NCI-H1092 treated with DMSO at 0.1 percent for 48 hours (cell line): ENCODE results near the gene ARHGAP28.
"Not testable (repeated sequence)": the region's sequence is repeated elsewhere in the genome, so short reads cannot be mapped to it uniquely, and the experiment has no call there.

Experiments
- DNase-seq: peaks from one replicate; lab custom pipeline; 2025; lab: John Stamatoyannopoulos, UW

ARHGAP28 gene

DNA sequence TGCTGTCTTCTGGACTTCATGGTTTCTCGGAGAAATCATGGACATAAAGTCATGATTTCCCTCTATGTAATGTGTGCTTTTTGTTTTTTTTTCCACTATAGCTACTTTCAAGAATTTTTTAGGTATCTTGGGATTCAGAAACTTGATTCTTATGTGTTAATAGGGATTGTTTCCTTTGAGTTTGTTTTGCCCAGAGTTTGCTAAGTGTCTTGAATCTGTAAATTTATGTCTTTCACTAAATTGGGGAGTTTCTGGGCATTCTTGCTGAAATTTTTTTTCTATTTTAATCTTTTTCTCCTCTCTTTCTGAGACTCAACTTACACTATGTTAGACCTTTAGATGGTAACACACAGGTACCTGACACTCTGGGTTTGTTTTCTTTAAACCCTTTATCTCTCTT is 205.3 kb downstream of the ARHGAP28 start:
- no peak for DNase-seq

DNA sequence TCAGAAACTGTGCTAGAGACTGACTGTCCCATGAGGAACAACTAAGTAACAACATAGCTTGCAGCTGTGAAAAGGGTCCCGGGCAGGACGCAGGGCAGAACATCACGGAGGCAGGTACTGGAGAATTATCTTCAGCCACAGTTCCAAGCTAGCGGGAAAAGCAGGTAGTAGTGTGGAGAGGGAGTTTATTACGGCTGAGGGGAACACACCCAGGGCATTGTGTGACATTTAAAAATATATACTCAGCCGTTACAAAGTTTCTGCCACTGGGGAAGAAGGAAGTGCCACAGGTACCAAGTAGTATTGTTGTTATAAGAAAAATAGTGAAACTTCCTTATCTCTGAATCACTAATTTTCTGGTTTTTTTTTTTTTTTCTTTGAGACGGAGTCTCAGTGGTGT is 208.5 kb downstream of the ARHGAP28 start:
- DNase-seq, result no peak

DNA sequence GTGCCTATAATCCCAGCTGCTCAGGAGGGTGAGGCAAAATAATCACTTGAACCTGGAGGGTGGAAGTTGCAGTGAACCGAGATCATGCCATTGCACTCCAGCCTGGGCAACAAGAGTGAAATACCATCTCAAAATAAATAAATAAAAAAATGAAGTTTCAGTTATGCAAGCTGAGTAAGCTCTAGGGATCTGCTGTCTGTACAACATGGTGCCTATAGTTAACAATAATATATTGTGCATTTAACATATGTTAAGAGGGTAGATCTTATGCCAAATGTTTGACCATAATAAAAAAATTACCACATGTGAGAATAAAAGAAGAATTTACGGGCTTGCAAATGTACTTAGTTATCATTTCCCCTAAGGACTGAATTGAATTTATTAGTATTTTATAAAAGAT is 208.9 kb downstream of the ARHGAP28 start:
- DNase-seq, result not testable (repeated sequence)

GRCh38 chr18:6939972-6940371 is 210.5 kb downstream of the ARHGAP28 start:
- DNase-seq, result no peak

DNA sequence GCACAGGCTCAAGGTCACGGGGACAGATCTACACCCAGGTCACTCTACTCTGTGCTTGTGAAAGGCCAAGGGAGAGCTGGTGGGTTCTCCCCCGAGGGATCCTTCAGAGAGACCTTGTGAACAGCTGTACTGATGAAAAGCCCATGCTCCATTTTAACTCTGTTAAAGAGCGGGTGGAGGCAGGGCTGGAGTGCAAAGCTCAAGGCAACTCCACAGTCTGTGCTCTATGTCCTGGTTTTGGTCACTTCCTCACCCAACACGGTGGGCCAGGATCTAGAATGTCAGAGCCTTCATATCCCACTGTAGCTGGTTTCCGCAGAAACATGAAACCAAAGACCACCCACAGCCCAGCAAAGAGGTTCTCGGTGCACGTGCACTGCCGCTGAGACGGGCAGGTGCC is 210.9 kb downstream of the ARHGAP28 start:
- no peak for DNase-seq

- DNase-seq, result no peak
Measured at GRCh38 chr18:6941996-6942395, 212.5 kb downstream of the ARHGAP28 start.

GRCh38 chr18:6942742-6943141 is 213.2 kb downstream of the ARHGAP28 start:
- DNase-seq, result no peak

GRCh38 chr18:6943143-6943542 is 213.6 kb downstream of the ARHGAP28 start:
- peak; percentile 19 for DNase-seq

- no peak for DNase-seq
Measured at GRCh38 chr18:6947338-6948030, 218.0 kb downstream of the ARHGAP28 start.

DNA sequence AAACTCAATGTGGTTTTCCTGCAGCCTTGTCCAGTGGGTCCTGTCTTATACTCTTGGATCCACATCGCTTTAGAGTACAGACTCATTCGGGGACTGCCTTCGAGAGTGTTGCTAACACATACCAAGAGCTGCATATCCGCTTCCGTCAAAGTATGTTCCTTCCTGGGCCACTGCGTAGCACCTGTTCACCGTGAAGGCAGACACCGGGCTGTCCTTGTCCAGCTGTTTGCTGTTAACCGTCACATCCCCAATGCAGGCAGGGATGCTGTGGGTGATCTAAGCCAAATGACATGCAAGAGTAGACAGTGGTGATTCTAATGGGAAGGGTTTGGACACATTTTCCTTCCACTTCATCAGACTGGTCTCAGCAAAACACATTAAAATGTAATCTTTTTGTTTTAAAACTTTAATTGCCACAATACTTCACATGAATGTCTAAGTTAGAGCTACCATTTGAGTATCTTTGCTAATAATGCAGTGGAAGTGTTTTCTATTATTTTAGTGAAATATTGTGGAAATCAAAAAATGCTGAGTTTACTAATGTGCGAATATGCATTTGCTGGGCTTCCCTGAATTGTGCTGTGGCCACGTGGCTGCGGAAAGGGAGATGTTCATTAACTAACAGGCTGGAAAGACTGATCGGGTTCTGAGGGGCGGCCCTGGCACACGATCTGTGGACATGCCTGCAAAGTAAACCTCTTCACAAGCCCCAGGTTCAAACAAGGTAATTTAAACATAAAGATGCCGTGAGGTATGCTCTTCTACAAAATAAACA is 219.0 kb downstream of the ARHGAP28 start:
- DNase-seq, result peak; percentile 21

DNA sequence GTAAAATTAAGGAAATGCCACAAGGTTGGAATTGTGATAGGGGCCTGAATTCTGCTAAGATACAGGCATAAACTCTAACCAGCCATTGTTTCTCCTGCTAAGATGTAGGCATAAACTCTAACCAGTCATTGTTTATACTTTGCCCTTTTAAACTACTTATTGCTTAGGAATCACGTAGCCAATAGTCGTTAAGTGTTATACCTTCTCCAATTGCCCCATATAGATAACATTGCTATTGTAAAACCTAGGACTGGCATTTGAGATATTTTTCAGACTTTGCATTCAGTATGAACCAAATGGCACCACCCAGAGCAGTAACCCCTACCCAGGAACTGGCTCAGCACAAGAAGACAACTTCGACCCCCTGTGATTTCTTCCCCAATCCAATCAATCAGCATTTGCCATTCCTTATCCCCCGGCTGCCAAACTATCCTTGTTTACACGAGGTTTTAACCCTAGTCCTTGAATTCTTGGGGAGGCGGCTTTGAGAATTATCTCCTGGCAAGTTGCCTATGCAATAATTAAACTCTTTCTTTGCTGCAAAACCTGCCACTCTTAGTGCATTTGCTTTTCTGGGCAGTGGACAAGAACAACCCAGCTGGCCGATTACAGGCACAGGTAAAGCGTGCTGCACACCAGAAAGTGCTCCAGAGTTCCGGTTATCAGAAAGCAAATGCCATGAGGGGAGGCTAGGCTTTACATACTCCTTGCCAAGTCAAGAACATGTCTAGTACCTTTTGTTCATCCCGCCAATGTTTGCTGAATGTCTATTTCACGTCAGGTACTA is 220.5 kb downstream of the ARHGAP28 start:
- no peak for DNase-seq

- DNase-seq, result no peak
Measured at GRCh38 chr18:6950641-6951040, 221.1 kb downstream of the ARHGAP28 start.

DNA sequence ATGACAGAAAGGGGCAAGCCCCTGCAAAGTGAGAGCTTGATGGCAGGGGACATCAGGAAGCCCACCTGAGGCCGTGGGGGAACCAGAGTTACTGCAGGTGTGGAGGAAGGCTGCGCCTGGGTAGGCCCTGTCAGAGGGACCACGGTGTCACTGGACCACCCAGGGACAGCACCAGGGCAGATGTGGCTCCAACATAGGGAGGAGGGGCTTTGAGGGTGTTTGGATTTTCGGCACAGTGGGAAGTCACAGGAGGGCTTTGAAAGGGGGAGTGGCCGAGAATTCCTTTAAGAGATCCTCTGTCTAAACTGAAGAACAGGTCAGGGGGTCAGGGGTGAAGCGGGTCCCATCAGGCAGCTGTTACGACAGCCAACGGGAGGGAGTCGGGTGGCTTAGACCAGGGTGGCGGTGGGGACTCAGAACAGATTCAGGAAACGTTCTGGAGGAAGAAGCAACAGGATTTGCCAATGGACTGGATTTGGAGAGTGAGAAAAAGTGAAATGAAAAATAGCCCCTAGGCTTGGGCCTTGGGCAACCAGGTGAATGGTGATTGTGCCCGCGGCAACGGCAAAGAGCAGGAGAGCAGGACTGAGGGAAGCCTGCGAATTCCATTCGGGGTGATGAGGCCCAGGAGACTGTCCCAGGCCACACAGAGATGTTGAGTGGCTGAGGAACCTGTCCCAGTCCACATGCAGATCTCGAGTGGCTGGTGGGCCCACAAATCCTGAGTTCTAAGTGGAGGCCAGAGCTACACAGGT is 222.0 kb downstream of the ARHGAP28 start:
- no peak for DNase-seq

DNA sequence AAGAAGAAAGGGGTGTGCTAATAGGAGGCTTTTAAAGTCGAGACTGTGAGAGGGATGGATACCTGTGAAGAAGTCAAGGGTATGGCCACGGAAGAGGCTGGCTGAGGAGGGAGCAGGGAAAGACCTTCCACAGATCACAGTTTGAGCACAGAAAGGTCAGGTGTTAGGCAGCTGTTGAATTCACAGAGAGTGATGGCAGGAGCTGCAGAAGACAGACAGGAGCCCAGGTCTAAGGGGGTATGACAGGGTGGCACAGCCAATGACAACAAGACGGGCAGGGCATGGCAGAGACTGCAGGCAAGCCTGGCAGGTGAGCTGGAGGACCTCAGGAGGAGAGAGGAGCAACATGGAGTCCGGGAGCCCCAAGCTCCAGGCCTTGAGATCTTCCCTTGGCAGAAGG is 225.0 kb downstream of the ARHGAP28 start:
- DNase-seq, result no peak

DNA sequence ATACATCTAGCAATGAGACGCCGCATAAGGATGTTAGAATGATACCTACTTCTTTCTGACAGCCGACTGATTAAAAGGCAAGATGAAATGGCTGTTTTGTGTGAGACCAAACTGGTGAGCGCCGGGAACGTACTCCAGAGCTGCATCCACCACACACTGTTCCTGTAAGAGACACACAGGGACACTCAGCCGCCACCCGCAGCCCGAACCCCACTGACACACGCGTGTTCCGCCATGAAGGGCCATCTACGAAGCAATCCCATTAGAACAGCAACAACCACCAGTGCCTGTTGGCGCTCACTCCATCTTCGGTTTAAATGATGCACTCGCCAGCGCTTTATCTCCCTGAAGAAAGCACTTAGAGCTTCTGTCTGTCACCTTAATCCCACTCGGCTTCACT is 225.8 kb downstream of the ARHGAP28 start:
- DNase-seq, result no peak

DNA sequence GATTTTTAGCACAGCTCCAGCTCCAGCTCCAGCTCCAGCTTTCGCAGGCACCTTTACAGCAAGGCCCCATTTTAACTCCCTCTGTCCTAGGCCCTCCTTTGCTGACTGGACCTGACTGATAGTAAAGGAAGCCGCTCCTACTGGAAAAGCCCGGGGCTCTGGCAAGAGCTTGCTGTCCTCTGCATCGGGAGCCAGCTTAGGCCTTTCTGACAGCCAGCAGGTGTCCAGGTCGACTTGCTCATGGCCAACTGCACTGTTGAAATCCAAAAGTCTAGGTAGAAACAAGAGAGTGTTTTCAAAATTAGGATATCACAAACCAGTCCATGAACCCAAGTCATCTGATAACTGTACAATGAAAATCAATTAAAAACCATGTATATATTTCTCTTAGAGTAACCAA is 227.0 kb downstream of the ARHGAP28 start:
- DNase-seq, result no peak

DNA sequence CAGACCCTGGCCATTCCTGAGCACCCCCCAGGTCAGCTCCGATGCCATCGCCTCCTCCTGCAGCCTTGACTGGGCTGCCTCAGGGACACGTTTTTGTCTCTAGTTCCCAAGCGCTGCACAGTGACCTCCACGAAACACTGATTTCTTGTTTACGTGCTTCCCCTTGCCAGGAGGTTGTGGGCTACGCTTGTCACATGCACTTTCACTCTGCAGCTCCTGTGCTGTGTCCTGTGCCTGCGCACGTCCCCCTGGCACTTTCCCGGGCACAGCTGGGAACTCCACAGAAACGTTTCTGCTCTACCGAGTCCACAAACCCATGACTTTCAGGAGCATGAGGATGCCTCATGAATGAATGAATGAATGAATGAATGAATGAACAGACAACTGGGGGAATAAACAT is 227.5 kb downstream of the ARHGAP28 start:
- no peak for DNase-seq

DNA sequence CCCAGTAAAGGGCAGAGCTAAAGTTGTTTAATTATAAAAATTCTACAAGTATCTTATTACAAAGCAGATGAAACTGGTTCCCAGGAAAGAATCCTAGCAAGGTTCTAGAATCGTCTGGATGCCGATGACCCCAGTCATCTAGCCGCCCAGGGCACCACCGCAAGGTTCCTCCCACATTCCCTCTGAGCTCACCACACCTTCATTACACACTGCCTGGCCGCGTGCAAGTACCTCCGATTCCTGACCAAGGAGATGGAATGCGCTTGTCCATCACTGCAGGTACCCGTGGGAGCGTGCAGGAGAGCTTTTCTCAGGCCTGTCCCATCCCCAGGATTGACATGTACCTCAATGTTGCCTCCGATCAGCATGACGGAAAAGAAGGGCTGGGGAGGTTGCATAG is 229.6 kb downstream of the ARHGAP28 start:
- DNase-seq, result no peak

DNA sequence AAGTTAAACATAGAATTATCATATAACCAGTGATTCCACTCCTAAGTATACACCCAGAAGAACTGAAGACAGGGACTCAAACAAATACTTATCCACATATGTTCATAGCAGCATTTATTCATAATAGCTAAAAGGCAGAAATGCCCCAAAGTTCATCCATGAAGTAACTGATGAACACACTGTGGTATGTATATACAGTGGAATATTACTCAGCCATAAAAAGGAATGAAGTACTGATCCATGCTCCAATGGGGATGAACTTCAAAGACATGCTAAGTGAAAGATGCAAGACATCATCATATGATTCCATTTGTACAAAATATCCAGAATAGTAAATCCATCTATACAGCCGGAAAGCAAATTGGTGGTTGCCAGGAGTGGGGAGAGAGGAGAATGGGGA is 230.6 kb downstream of the ARHGAP28 start:
- no peak for DNase-seq

DNA sequence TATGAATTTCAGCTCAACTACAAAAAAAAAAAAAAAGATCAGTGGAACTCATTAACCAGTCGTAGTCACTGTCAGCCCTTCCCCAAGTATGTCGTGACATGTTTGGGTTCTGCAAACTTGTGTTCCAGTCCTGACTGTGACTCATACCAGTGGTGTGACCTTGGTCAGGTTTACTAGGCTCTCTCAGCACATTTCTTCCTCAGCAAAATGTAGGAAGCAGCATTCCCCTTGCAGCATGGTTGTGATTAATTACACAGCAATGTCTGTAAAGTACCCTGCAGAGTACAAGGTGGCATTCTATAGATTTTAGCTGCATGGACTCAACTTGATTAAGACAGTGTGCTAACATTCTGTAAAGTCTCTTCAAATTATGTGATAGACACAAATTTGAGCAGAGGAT is 231.1 kb downstream of the ARHGAP28 start:
- no peak for DNase-seq

GRCh38 chr18:6961331-6961730 is 231.8 kb downstream of the ARHGAP28 start:
- no peak for DNase-seq
